ENCODE data around the gene CA10.

The CA10 gene

DNA sequence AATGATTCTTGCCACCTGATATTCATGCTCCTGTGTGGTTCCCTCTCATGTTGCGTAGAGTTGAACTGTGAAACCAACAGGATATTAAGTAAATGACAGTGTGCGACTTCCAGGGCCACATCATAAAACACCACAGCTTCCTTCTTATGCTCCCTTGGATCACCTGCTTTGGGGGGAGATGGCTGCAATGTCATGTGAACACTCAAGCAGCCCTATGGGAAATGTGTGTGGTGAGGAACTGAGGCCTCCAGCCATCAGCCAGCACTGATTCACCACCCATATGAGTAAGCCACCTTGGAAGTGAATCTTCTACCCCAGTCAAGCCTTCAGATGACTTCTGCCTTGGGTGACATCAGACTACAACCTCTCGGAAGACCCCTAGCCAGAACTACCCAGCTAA lies 470.6 kb downstream of the CA10 start:
- H3K36me3 ChIP-seq (ENCODE audit: low read length): no peaks in the 10 kb centered on the region
- H3K27ac ChIP-seq (ENCODE audit: low read depth, low read length): no peak overlapping the region
- H3K79me2 ChIP-seq (ENCODE audit: insufficient read depth, low read length): no peaks in the 10 kb centered on the region
- H3K9me3 ChIP-seq (ENCODE audit: insufficient read depth, low read length): no peaks in the 10 kb centered on the region
- no peaks in the 10 kb centered on the region for H3K27me3 ChIP-seq (ENCODE audit: low read length)
- no peak overlapping the region for H3K9ac ChIP-seq (ENCODE audit: low read length)
- no peaks in the 10 kb centered on the region for H4K20me1 ChIP-seq (ENCODE audit: low read depth, low read length)
- H3F3A ChIP-seq (ENCODE audit: insufficient read depth): no peaks in the 10 kb centered on the region
- no peak overlapping the region for H3K4me3 ChIP-seq (ENCODE audit: insufficient read depth, low read length, poor library complexity, severe bottlenecking)
- TF ChIP-seq EZH2phosphoT487 (conservative IDR thresholded peaks at IDR 0.05; ENCODE audit: low read length) (no peak), CTCF (IDR thresholded peaks at IDR 0.05; ENCODE audit: insufficient read depth, low read length, poor library complexity, severe bottlenecking) (no peak)
- H3K4me2 ChIP-seq (ENCODE audit: low read depth, low read length, poor library complexity, severe bottlenecking): no peak overlapping the region
- H3K9me2 ChIP-seq (replicated peaks; ENCODE audit: insufficient read depth, low read length): no peaks in the 10 kb centered on the region
- H2AFZ ChIP-seq (ENCODE audit: low read depth, low read length, severe bottlenecking): no peak overlapping the region

DNA sequence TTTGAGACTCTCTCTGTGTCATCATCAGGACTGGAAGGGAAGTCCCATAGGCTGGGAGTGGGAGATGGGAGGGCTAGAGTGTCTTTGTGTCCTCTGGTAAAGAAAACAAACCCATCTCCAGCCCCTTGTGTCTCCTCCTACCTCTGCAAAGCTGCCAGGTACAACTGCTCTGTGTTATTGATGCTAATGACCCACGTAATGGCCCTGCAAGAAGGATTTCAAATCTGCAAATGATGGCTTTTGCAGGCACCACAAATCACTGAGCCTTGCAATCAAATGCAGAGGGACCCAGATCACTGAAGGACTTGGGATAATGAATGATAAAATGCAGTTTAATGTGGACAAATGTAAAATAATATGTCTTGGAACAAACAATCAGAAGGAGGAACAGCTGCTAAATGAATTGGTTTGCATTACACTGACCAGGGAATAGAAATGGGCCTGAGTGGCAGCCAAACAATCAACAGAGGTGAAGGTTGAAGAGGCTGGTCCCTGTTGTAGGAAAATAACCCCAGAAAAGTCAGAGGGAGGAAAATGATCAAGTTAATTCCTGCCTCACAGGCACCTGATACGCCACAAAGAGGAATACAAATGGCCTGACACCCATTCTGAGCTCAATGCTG lies 473.1 kb downstream of the CA10 start:
- no peaks in the 10 kb centered on the region for H3K9me3 ChIP-seq (ENCODE audit: insufficient read depth, low read length)
- no peaks in the 10 kb centered on the region for H4K20me1 ChIP-seq (ENCODE audit: low read depth, low read length)
- H3K79me2 ChIP-seq (ENCODE audit: insufficient read depth, low read length): no peaks in the 10 kb centered on the region
- no peaks in the 10 kb centered on the region for H3K9me2 ChIP-seq (replicated peaks; ENCODE audit: insufficient read depth, low read length)
- no peaks in the 10 kb centered on the region for H3F3A ChIP-seq (ENCODE audit: insufficient read depth)
- H3K9ac ChIP-seq (ENCODE audit: low read length): no peak overlapping the region
- no peak overlapping the region for H3K4me2 ChIP-seq (ENCODE audit: low read depth, low read length, poor library complexity, severe bottlenecking)
- no peak overlapping the region for H2AFZ ChIP-seq (ENCODE audit: low read depth, low read length, severe bottlenecking)
- H3K4me3 ChIP-seq (ENCODE audit: insufficient read depth, low read length, poor library complexity, severe bottlenecking): no peak overlapping the region
- H3K36me3 ChIP-seq (ENCODE audit: low read length): no peaks in the 10 kb centered on the region
- TF ChIP-seq CTCF (IDR thresholded peaks at IDR 0.05; ENCODE audit: insufficient read depth, low read length, poor library complexity, severe bottlenecking) (no peak), EZH2phosphoT487 (conservative IDR thresholded peaks at IDR 0.05; ENCODE audit: low read length) (no peak)
- no peaks in the 10 kb centered on the region for H3K27me3 ChIP-seq (ENCODE audit: low read length)
- H3K27ac ChIP-seq (ENCODE audit: low read depth, low read length): no peak overlapping the region

DNA sequence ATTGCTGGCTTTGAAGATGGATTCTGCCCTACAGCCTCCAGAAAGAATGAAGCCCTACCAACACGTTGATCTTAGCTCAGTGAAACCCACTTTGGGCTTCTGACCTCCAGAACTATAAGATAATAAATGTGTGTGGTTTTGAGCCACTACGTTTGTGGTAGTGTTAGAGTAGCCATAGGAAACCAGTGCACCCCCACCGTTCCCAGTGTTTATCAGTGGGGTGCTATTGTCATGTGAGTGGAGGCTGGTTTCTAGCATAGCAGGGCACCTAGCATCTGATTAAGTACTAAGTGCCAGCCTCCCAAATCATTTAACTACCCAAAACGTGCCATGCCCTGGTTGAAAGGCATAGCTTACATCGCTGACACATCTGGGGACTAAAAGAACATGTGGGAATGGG lies 474.3 kb downstream of the CA10 start:
- Histone ChIP-seq H3K79me2 (ENCODE audit: insufficient read depth, low read length) (no peaks in the 10 kb centered on the region), H3K9me2 (replicated peaks; ENCODE audit: insufficient read depth, low read length) (no peaks in the 10 kb centered on the region), H3K36me3 (ENCODE audit: low read length) (no peaks in the 10 kb centered on the region), H3K9ac (ENCODE audit: low read length) (no peak overlapping the region), H3F3A (ENCODE audit: insufficient read depth) (no peaks in the 10 kb centered on the region), H3K4me3 (ENCODE audit: insufficient read depth, low read length, poor library complexity, severe bottlenecking) (no peak overlapping the region), H3K27me3 (ENCODE audit: low read length) (no peaks in the 10 kb centered on the region), H3K27ac (ENCODE audit: low read depth, low read length) (no peak overlapping the region), H3K4me2 (ENCODE audit: low read depth, low read length, poor library complexity, severe bottlenecking) (no peak overlapping the region), H3K9me3 (ENCODE audit: insufficient read depth, low read length) (no peaks in the 10 kb centered on the region), H2AFZ (ENCODE audit: low read depth, low read length, severe bottlenecking) (no peak overlapping the region), H4K20me1 (ENCODE audit: low read depth, low read length) (no peaks in the 10 kb centered on the region)
- TF ChIP-seq CTCF (IDR thresholded peaks at IDR 0.05; ENCODE audit: insufficient read depth, low read length, poor library complexity, severe bottlenecking) (no peak), EZH2phosphoT487 (conservative IDR thresholded peaks at IDR 0.05; ENCODE audit: low read length) (no peak)

All from SU-DHL-6 (cell line).